SU-DHL-6 (cell line): ENCODE results near the gene NEMF.
A peak's percentile ranks its signal among the peaks of the same experiment; 100 is the strongest.

Source experiments
- EZH2phosphoT487 ChIP-seq: fragments of 200-600 bp; sonication (generic), shearing (Covaris generic); conservative IDR thresholded peaks from 2 replicates; pipeline ENCODE4 v1.6.1; 2018; ENCODE audit warnings: mild to moderate bottlenecking, antibody characterized with exemption, low read length, moderate library complexity, mixed read lengths
- TF ChIP-seq, protein P1 (sequence below): fragments of 200-600 bp; sonication (generic); IDR thresholded peaks from one replicate; pipeline ENCODE4 v1.5.1; 2017; ENCODE audit warnings: antibody characterized with exemption, mild to moderate bottlenecking, low read length, moderate library complexity; ENCODE audit not compliant: insufficient read depth, poor library complexity, severe bottlenecking

DNA sequence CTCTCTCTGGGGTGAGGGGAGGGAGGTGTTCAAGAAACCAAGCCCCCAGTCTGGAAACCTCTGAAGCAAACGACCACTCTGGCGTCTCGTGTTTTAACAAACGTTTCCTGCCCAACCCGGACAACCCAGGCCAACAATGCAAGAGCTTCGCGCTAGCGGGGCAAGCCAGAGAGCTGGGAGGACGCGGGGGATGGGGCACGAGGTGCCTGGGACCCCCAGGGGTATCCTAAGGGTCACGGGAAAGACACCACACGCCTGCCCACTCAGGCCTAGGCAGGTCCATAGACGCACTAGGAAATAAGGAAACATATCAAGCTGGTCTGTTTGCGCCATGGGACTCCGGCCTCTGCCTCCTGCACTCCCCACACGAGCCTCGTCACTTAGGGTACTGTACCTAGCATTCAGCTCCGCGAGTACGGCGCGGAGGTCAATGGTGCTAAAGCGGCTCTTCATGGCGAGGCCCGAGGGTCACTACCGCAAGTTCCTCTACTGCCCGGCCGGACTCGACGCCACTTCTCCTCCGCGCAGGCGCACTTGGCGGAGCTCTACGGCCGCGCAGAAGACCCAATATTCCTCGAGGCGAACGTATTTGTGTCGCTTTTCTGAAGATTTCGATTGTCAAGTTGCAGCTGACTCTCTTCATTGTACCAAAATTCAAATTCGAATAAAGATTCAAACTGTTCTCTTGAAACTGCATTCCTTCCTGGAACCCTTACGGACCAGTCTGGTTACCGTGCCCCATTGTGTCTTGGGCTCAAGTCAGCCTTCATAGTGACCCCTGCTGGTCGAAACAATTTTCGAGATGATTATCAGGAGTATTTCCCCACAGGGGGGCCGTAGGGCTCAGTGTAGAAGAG, at the start of gene NEMF:
- TF ChIP-seq, protein P1, sequence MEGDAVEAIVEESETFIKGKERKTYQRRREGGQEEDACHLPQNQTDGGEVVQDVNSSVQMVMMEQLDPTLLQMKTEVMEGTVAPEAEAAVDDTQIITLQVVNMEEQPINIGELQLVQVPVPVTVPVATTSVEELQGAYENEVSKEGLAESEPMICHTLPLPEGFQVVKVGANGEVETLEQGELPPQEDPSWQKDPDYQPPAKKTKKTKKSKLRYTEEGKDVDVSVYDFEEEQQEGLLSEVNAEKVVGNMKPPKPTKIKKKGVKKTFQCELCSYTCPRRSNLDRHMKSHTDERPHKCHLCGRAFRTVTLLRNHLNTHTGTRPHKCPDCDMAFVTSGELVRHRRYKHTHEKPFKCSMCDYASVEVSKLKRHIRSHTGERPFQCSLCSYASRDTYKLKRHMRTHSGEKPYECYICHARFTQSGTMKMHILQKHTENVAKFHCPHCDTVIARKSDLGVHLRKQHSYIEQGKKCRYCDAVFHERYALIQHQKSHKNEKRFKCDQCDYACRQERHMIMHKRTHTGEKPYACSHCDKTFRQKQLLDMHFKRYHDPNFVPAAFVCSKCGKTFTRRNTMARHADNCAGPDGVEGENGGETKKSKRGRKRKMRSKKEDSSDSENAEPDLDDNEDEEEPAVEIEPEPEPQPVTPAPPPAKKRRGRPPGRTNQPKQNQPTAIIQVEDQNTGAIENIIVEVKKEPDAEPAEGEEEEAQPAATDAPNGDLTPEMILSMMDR: peak; percentile 96
- no peak for TF ChIP-seq EZH2phosphoT487
